GM20431 (cell line): ENCODE results near the gene CHCT1.
"Not testable (repeated sequence)": the region's sequence is repeated elsewhere in the genome, so short reads cannot be mapped to it uniquely, and the experiment has no call there.

ENCODE experiments used
- in situ Hi-C: fragments of 300-500 bp; cut with MseI, MboI; formaldehyde crosslinking; loops from one replicate; pipeline ENCODE4 v1.15.0; 2020; ENCODE audit warnings: low sequenced_read_pairs; ENCODE audit not compliant: unreplicated experiment

CHCT1 gene

DNA sequence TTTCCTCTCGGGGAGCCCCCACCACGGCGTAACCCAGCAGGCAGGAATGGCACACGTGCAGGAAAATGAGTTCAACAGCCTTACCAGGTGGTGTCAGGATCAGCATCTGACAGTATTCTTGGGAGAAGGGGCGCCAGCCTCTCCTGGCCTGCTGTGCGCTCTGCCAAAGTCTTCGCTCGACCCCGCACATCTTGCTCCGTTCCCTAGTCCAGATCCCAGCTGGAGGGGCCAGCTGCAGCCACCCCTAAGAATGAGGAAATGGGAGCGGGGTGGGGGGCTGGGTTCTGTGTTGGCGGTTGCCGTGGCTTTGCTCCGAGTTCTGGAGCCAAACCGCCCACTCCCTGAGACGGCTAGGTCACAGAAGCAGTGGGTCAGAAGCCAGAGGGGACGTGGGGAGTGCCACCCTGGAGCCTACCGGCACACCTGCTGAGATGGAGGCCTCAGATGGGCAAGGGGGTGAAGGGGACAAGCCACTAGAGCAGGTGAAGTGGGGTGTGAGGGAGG lies at the start of gene CHCT1:
CHCT1 (plus strand) TSS at position 328 of the 504 bp plus-strand sequence; CDS start at position 432, 104 bp downstream.
- in situ Hi-C loops, result loop anchor here (25.0 kb wide), 1 partner anchor 215 kb away; no protein-coding TSS in a partner anchor

DNA sequence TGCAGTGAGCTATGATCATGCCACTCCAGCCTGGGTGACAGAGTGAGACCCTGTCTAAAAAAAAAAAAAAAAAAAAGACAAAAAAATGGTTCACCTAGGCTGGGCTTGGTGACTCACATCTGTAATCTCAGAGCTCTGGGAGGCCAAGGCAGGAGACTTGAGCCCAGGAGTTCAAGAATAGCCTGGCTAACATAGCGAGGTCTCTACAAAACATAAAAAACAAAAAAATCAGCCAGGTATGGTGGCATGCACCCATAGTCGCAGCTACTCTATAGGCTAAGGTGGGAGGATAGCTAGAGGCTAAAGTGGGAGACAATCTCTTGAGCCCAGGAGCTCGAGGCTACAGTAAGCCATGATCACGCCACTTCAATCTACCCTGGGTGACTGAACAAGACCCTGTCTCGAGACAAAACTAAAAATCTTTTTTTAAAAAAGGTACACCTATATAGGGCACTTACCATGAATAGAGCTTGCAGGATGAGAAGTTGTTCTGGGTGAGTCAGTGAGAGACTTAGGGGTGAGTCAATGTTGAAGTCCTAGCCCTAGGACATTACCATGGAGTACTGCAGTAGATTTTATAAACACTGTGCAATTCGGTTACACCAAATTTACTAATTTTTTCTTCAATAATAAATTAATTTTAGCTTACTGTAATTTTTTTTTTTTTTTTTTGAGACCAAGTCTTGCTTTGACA lies 49.4 kb upstream of the CHCT1 start:
- in situ Hi-C loops, result no loop called here

DNA sequence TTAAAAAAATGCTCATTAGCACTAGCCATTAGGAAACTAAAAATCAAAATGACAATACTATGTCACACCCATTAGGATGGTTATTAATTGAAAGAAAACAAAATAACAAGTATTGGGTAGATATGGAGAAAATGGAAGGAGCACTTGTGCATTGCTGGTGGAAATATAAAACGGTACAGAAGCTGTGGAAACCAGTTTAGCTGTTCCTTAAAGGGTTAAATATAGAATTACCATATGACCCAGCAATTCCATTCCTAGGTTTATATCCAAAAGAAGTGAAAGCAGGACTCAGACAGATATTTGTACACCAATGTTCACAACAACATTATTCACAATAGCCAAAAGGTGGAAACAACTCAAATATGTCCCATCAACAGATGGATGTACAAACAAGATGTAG lies 44.1 kb upstream of the CHCT1 start:
- in situ Hi-C loops, result not testable (repeated sequence)

DNA sequence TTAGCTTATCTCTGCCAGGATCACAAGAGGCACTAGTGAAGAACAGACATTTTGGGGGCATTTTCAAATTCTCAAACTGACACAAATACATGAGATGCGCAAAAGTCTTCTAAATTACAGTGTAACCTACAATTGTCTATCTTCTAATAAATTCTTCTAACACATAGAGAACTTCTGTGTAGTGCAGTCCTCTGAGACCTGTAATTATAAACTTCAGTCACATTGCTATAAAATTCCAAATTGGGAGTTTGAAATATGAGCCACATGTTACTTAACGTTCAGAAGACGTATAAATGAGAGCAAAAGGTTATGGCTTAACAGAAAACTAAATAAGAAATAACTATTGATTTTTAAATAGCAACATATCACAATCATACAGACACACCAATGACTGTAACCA lies 42.8 kb upstream of the CHCT1 start:
- in situ Hi-C loops, result not testable (repeated sequence)

DNA sequence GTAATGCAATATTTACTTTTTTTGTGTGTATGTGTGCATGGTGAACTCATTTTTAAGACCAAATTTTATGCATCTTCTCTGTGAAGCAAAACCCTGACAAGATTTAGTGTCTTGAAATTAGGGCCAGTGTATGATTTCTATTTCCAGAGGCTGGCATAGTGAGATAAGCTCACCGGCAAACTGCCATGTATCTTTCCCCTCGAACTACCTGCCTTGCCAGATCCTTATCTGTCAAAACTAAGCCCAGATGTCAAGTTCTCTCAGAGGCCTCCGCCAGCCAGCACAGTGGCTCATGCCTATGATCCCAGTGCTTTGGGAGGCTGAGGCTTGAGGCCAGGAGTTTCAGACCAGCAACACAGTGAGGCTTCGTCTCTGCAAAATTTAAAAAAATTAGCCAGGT lies 40.3 kb upstream of the CHCT1 start:
- in situ Hi-C loops, result no loop called here

DNA sequence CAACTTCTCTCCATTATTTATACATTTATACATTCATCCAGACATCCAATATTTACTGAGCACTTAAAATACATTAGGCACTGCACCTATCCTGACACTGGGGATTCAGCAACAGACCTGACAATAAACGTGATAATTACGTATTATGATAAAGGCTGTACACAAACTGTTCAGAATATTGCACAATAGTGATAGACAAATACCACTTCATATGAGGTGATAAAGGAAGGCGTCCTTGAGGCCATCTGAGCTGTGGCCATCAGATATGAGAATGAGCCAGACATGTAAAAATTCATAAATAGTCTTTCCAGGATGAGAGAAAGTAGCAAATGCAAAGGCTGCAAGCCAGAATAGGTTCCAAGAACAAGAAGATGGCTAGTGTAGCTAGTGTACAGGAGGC lies 38.9 kb upstream of the CHCT1 start:
- in situ Hi-C loops, result no loop called here

DNA sequence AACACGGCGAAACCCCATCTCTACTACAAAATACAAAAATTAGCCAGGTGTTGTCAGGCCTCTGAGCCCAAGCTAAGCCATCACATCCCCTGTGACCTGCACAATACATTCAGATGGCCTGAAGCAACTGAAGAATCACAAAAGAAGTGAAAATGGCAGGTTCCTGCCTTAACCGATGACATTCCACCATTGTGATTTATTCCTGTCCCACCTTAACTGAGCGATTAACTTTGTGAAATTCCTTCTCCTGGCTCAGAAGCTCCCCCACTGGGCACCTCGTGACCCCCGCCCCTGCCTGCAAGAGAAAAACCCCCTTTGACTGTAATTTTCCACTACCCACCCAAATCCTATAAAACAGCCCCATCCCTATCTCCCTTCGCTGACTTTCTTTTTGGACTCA lies 37.4 kb upstream of the CHCT1 start:
- in situ Hi-C loops, result not testable (repeated sequence)

DNA sequence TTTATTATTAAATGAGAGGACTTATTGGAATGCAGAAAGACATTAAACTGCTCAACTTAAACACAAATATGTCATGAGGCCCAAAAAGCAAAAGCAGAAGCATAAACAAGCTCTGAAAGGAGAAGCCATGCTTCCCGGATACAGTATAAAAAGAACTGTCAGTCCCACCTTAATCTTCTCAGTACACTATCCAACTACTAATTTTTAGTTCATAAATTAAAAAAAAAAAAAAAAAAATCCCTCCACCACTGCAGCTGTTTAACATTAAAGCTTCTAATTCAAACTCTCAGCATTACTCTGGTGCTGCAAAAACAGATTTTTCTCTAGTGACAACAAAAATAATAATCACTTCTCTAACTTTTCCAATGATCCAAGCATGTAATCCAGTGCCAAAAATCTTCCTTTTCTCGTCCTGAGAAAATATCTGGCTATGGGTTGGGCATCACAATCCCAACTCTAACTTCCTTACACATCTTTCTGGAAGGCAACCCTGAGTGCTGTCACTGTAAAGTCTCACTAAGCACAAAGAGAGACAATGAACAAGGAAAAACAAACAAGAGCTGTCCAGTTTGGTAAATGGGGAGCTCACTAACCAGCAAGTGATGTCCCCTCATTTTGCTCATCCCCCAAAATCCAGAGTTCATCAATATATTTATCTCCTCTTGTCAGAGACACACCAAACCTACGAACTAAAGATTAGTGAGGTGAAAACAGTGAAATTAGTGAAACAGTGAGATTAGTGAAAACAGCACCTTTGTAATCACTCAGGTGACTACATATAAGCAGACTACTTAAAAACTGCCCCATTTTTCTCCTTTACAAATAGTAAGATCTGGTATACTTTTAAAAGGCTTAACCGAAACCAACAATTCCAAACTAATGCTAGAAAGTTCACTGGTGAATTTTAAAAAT lies 35.9 kb upstream of the CHCT1 start:
- in situ Hi-C loops, result no loop called here

DNA sequence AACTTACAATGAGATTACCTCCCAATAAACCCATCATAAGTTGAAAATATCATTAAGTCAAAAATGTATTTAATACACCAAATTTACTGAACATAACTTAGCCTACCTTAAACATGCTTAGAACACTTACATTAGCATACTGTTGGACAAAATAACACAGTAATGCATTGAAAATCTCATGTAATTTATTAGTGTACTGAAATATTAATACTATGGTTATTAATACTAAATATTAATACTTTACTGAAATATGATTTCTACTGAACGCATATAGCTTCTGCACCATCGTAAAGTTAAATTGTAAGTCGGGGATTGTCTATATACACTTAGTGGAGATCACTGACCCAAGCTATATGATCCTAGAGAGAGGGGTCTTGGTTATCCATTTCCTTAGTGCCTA lies 34.6 kb upstream of the CHCT1 start:
- in situ Hi-C loops, result no loop called here

DNA sequence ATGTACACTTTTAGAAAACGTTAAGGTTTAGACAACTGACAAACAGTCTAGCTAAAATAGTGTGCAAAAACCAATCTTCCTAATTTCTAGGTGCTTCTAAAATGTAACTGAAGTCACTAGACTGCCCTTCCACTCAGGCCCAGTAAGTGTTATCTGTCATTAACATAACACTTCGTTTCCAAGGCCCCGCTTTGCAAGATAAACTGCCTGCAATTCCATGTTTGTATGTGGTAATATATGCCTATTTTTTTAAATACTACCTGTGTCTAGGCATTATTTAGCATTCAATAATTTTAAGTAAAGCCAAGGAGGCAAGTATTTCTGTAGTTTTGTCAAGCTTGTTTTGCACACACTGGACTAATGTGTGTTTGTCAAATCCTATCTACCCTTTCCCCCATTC lies 33.5 kb upstream of the CHCT1 start:
- in situ Hi-C loops, result no loop called here

DNA sequence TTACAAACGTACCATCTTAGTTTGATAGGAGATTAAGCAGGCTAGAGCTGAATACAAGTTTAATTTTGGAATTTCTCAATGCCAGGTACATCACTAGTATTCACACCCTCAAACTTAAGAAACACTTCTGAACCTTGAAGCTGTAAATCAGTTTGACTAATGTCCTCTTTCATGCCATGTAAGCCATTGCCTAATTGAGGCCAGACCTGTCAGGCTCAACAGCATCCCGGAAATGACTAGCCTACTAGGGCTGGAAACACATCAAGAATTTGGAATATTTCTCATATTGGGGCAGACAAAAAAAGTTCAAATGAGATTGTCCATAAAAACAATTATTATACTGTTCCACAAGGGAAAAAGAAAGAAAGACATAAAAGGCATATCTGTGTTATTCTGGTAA lies 32.1 kb upstream of the CHCT1 start:
- in situ Hi-C loops, result no loop called here

DNA sequence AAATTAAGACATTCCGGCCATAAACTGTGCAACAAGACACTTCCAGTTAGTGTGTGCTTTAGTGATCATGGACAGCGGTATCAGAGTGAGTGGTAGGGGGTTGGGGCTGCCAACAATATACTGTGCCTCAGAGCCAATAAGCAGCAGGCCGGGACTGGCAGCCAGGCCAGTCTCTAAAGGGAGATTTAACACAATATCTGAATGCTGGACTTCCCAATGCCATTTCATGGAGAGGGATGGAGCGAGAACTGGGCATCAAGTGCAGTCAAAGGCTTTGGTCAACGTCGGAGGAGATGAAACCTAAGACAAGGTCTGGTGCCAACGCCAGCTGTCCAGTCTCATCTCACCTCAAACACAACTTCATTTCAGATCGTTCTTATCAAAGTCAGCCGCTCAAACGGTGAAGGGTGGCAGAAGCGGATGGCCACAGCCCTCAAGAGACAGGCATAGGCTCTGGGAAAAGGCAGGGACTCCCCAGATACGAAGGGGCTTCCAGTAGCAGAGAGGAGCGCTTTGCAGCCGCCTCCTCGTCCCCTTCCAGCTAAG lies 31.3 kb upstream of the CHCT1 start:
- in situ Hi-C loops, result no loop called here

DNA sequence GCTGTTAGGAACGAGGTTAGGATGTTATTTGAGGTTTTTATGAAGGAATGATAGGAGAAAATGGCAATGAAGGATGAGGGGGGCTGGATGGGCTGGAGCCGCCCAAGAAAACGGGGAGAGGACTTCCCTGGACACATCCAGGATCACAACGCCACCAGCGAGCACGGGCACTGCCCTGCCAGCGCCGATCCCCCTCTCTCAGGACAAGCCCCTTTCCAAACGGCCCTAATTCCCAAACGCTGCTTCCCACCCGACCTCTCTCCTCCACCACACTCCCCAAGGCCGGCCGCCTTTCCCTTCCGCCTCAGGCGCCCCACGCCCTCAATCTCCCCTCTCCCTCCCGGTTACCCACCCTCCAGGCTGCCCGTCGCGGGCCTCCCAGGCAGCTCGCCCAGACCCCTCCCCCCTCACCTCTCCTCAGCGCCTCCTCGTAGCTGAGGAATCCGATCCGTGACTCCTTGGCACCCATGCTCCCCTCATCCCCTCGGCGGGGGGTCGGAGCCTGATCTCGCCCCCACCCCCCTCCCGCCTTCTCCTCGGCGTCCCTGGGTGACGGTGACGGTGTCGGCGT lies 30.7 kb upstream of the CHCT1 start:
- in situ Hi-C loops, result no loop called here

DNA sequence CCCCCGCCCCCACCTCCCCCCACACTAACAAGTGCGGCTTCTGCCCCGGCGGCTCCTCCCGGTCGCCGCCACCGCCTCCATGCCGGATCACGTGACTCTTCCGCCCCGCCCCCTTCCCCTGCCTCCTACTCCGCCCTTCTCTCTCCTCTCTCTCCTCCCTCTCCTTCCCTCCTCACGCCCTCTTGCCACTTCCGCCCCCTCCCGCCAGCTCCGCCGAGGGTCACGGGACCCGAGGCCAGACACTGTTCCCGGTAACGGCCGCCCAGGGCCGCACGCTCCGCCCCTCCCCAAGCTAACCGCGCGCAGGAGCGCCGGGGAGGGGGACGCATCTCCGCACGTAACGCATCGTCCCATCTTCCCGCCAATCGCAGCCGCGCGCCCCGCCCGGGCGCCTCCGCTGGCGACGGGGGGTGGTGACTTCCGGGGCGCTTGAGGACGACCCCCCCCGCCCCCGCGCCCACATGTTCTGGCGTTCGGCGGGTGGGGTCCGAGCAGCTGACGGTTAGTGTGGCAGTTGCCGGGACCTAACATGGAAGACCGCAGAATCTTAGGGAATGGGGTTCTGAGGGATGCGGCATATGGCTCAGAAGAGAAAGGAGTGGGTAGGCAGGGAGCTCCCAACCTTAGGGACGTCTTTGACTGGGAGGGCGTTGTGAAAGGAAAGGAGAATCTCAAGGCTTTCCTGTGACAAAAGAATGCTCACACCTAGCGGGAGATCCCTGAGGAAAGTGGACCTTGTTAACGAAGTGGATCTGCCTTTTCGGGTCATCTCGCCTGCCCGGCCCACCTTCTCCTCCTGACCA lies 30.0 kb upstream of the CHCT1 start, which contains the start of gene USP32:
USP32 (minus strand) TSS at position 92 of the 803 bp plus-strand sequence. CDS start 194 bp downstream, outside the sequence.
- in situ Hi-C loops, result no loop called here

DNA sequence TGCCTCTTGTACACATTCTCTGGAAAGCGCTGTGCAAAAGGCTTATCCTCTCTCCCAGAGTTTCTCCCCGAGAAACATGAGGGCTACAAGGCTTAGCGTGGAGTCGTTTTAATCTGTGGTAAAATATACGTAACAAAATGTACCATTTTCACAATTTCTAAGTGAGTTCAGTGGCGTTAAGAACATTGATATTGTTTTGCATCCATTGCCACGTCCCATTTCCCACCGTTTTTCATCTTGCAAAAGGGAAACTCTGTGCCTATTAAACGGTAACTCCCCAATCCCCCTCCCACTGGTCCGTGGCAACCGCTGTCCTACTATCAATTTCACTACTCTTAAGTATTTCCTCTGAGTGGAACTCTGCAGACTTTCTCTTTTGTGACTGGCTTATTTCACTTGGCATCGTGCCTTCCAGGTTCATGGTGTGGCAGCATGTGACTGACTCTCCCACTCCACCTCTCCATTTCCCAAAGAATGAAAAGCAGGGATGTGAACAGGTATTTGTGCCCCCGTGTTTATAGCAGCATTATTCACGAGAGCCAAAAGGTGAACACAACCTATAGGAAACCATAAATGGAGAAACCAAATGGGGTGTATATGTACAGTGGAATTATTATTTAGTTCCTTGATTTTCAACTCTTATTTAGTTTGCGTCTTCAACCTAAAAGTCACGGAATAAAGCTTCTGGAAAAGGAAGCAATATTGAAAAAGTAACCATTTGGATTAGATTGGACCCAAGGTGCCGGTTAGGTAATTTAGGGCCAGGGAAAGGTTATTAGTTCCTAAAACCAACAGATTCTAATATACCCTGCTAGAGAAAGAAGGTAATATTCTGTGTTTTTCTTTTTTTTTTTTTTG lies 29.2 kb upstream of the CHCT1 start:
- in situ Hi-C loops, result no loop called here

DNA sequence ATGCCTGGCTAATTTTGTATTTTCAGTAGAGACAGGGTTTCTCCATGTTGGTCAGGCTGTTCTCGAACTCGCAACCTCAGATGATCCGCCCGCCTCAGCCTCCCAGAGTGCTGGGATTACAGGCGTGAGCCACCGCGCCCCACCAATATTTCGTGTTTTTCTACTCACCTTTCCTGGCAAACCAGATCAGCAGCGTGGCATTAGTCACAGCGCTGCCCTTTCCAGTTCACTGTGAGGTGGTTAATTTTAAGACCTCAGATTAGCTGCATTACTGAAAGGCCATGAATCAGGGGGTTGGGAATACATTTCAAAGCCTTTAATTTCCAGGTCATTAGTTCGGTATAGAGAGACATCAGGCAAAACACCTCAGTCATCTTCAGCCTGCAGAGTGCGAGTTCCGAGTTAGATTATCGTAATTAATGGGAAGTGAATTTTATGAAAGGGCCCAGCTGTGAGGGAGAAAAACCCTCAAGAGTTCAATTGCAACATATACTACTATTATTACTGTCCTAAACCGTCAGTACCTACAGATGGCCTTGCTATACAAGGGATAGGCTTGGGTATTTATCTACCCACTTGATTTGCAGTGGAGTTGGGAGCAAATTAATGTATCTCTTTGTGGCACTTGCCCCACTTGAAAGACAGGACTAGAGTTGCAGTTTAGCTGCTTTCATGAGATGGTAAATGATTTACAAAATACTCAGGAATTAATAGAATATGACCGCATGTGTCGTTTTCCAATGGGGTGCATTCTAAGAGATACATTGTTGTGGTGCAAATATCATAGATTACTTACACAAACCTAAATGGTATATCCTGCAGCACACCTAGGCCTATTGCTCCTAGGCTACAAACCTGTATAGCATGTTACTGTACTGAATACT lies 28.2 kb upstream of the CHCT1 start:
- in situ Hi-C loops, result no loop called here

DNA sequence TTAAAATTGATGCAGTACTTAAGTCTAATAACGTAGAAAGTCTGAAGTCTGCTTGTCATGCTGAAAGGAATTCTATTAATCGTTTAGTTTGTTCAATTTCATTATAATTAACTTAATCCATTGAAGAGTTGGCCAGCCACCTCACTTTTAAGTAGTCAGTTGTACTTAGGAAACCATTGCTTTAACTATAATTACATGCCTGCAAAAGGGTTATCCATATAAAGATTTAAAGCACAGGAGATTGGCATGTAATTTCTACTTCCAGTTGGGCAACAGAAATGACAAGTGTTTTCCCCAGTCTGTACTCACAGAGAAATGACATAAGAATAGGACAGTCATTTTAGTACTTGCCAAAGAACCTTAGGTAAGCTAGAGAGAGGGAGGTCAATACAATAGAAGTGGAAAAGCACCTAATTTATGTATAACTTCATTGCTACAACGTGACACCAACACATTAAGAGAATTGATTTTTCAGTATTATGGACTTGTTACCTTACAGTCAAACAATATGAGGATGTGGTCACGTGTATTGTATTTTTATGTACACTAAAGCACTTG lies 26.7 kb upstream of the CHCT1 start:
- in situ Hi-C loops, result no loop called here
